ENCODE data around the gene PDE8A. TPM values are rescaled to one million over a fixed set of nuclear protein-coding genes. Genes with fewer than 3 reads are reported as not detected.

Gene PDE8A
- total and polyA plus RNA-seq, 2 of the 4 experiments (the other 2 are of a cell fraction), result 32.4 to 35.9 TPM

- ATAC-seq (ENCODE audit: low read depth) (no peak), DNase-seq (peak; percentile 16)
- Histone ChIP-seq H2BK20ac (ENCODE audit: low read depth, low read length) (no peak overlapping the region), H2BK15ac (ENCODE audit: low read depth, low read length) (no peak overlapping the region), H4K5ac (ENCODE audit: low read depth, low read length) (no peak overlapping the region), H3K23ac (ENCODE audit: low read depth, low read length) (no peak overlapping the region), H2AK9ac (replicated peaks; ENCODE audit: low read depth, low read length, poor library complexity) (no peak overlapping the region), H3K4me1 (ENCODE audit: control insufficient read depth, insufficient read depth, low read length) (no peaks in the 10 kb centered on the region), H4K91ac (ENCODE audit: insufficient read depth, low read depth, low read length) (no peak overlapping the region), H3K27ac (ENCODE audit: insufficient read depth, low read length) (no peak overlapping the region), H2BK120ac (ENCODE audit: low read depth, low read length) (no peak overlapping the region), H3K9me1 (ENCODE audit: insufficient read depth, low read length) (no peaks in the 10 kb centered on the region), H4K8ac (ENCODE audit: low read depth in 2 of 2, low read length in 2 of 2) (no peak overlapping the region), H3K4me2 (ENCODE audit: low read depth, low read length) (no peak overlapping the region), H3K36me3 (ENCODE audit: control insufficient read depth, insufficient read depth, low read length) (no peaks in the 10 kb centered on the region), H3K56ac (ENCODE audit: extremely low read depth, insufficient read depth, low read length) (no peak overlapping the region), H3K79me1 (ENCODE audit: low read depth in 1 of 2, low read length in 2 of 2) (no peaks in the 10 kb centered on the region), H2BK5ac (ENCODE audit: low read depth, low read length, poor library complexity, severe bottlenecking) (no peak overlapping the region), H2AK5ac (ENCODE audit: low read depth, low read length) (no peak overlapping the region), H2AFZ (replicated peaks; ENCODE audit: low read length, poor library complexity) (no peak overlapping the region), H4K20me1 (ENCODE audit: insufficient read depth, low read length) (no peaks in the 10 kb centered on the region), H3K14ac (replicated peaks; ENCODE audit: low read depth, low read length) (no peak overlapping the region), H3K18ac (ENCODE audit: low read depth, low read length) (no peak overlapping the region), H3K9ac (ENCODE audit: low read depth, low read length) (no peak overlapping the region), H3K27me3 (ENCODE audit: control insufficient read depth, insufficient read depth, low read length) (no peaks in the 10 kb centered on the region; the same call in 1 of the 2 replicates), H3K9me3 (ENCODE audit: control insufficient read depth, insufficient read depth, low read length) (no peaks in the 10 kb centered on the region), H3K4me3 (ENCODE audit: insufficient read depth, low read depth, low read length) (no peak overlapping the region), H3K4ac (ENCODE audit: low read depth, low read length) (no peak overlapping the region)
- CTCF ChIA-PET, result interaction anchor here (0.6 kb wide), 1 partner anchor 365 kb away, joined by 7 read pairs; no protein-coding TSS in a partner anchor
- in situ Hi-C loops (cut with MboI; ENCODE audit: low sequenced_read_pairs), result no loop called here
- WGBS, 2 experiments (ENCODE audit: extremely low coverage in 2 of 2, insufficient read length in 1 of 2), result 60% methylated on average over 2 of the region's 5 CpGs; no CpG with 5 or more reads in 1 of the 2 experiments
- dilution Hi-C loops (cut with HindIII; ENCODE audit: low sequenced_read_pairs, unreplicated experiment), result no loop called here
- TF ChIP-seq CTCF (conservative IDR thresholded peaks at IDR 0.05; ENCODE audit: low read depth, low read length), result no peak
- TF ChIP-seq FOS (IDR thresholded peaks at IDR 0.05; ENCODE audit: low read depth, low read length), result no peak
- no peak for TF ChIP-seq MAZ (IDR thresholded peaks at IDR 0.05; ENCODE audit: borderline replicate concordance, low read depth, low read length)
- no peak for TF ChIP-seq POLR2A (IDR thresholded peaks at IDR 0.05; ENCODE audit: low read depth, low read length)
- POLR2A ChIA-PET (ENCODE audit: unreplicated experiment), result no interaction called here
- intact Hi-C loops (cut with micrococcal nuclease), result no loop called here
- BruUV-seq (replicated peaks), result no TSS peak
Observed at GRCh38 chr15:84937144-84937543, 44.5 kb upstream of the PDE8A start.
